Measurements from ENCODE around the gene TRPM5.

The TRPM5 gene

GRCh38 chr11:2468363-2469235 lies 24.3 kb upstream of the TRPM5 start:
- DNase-seq, result no peak

GRCh38 chr11:2467695-2468055 lies 23.4 kb upstream of the TRPM5 start:
- no peak for DNase-seq

GRCh38 chr11:2466869-2467694 lies 22.8 kb upstream of the TRPM5 start:
- DNase-seq, result no peak

- no peak for DNase-seq
Observed at GRCh38 chr11:2466069-2466801, 21.9 kb upstream of the TRPM5 start.

GRCh38 chr11:2465202-2466068 lies 21.1 kb upstream of the TRPM5 start:
- DNase-seq, result no peak

- no peak for DNase-seq
Observed at GRCh38 chr11:2464451-2465165, 20.3 kb upstream of the TRPM5 start.

GRCh38 chr11:2463766-2464277 lies 19.5 kb upstream of the TRPM5 start:
- DNase-seq, result no peak

- DNase-seq, result no peak
Observed at GRCh38 chr11:2462986-2463765, 18.9 kb upstream of the TRPM5 start.

- no peak for DNase-seq
Observed at GRCh38 chr11:2462543-2462985, 18.2 kb upstream of the TRPM5 start.

GRCh38 chr11:2461956-2462542 lies 17.7 kb upstream of the TRPM5 start:
- DNase-seq, result no peak

- DNase-seq, result no peak
Observed at GRCh38 chr11:2461253-2461955, 17.1 kb upstream of the TRPM5 start.

GRCh38 chr11:2460540-2461252 lies 16.4 kb upstream of the TRPM5 start:
- no peak for DNase-seq

- no peak for DNase-seq
Observed at GRCh38 chr11:2459796-2460531, 15.7 kb upstream of the TRPM5 start.

GRCh38 chr11:2459016-2459725 lies 14.9 kb upstream of the TRPM5 start:
- no peak for DNase-seq

- DNase-seq, result no peak
Observed at GRCh38 chr11:2458321-2458720, 14.0 kb upstream of the TRPM5 start.

- no peak for DNase-seq
Observed at GRCh38 chr11:2453436-2453835, 9.1 kb upstream of the TRPM5 start.

GRCh38 chr11:2452321-2453012 lies 8.2 kb upstream of the TRPM5 start:
- DNase-seq, result no peak

All from stimulated activated CD4-positive, alpha-beta T cell treated with anti-CD3 and anti-CD28 coated beads, Interleukin-4, amount 100 ng/mL, for 1 hour (primary cell).